Measurements from ENCODE around the gene PIEZO1. TPM values are rescaled to one million over a fixed set of nuclear protein-coding genes. Genes with fewer than 3 reads are reported as not detected.

PIEZO1 gene
- total and polyA plus RNA-seq, 2 donors (not counting 1 experiment from before 2014, with no cell fraction given): 108 to 331 TPM

GRCh38 chr16:88695753-88696152, 89.3 kb downstream of the PIEZO1 start:
- Mint-ChIP-seq H3K27me3 (no peaks in the 10 kb centered on the region), H3K27ac (no peak overlapping the region), H3K9me3 (ENCODE audit: insufficient read depth) (no peaks in the 10 kb centered on the region), H3K4me3 (no peak overlapping the region), H3K4me1 (peaks cover 47% of the 10 kb centered on the region)
- H3K4me1 ChIP-seq (ENCODE audit: control insufficient read depth in 2 of 2, insufficient read depth in 2 of 2, low read length in 2 of 2): peaks cover 38 to 71% of the 10 kb centered on the region in 2 donors
- H3K36me3 ChIP-seq (replicated peaks in 1 of 2; ENCODE audit: control extremely low read depth in 1 of 2, control insufficient read depth in 1 of 2, extremely low read depth in 1 of 2, insufficient read depth in 2 of 2, low read length in 1 of 2): peaks cover 0 to 47% of the 10 kb centered on the region in 2 experiments
- H3K9ac ChIP-seq (ENCODE audit: low read length): no peak overlapping the region
- POLR2A ChIA-PET: no interaction called here
- no peak for DNase-seq
- no peak overlapping the region for H2AFZ ChIP-seq (ENCODE audit: insufficient read depth, low read depth, low read length, poor library complexity, severe bottlenecking)
- CTCF ChIA-PET: no interaction called here
- no peak for ATAC-seq (ENCODE audit: low read depth)
- intact Hi-C loops (cut with micrococcal nuclease): no loop called here
- no peak overlapping the region for H3K4me2 ChIP-seq (replicated peaks; ENCODE audit: low read depth, low read length, poor library complexity, severe bottlenecking)
- H3K4me3 ChIP-seq (ENCODE audit: control extremely low read depth in 1 of 5, extremely low read depth in 1 of 5, insufficient read depth in 1 of 5, low read depth in 2 of 5, low read length in 4 of 5): no peak overlapping the region
- no peaks in the 10 kb centered on the region for H3K27me3 ChIP-seq (replicated peaks in 1 of 4; ENCODE audit: control extremely low read depth in 1 of 4, control insufficient read depth in 3 of 4, insufficient read depth in 4 of 4, low read length in 3 of 4)
- WGBS (ENCODE audit: insufficient coverage): over 99% methylated on average over 7 of the region's 7 CpGs
- H4K20me1 ChIP-seq (ENCODE audit: control insufficient read depth, insufficient read depth, low read length, poor library complexity, severe bottlenecking): peaks cover 23% of the 10 kb centered on the region
- TF ChIP-seq EZH2 (IDR thresholded peaks at IDR 0.05; ENCODE audit: borderline replicate concordance, insufficient read depth, low read depth, low read length, poor library complexity, severe bottlenecking) (no peak), CTCF (IDR thresholded peaks at IDR 0.05) (no peak)
- no peaks in the 10 kb centered on the region for H3K9me3 ChIP-seq (ENCODE audit: control extremely low read depth in 1 of 3, control insufficient read depth in 2 of 3, insufficient read depth in 1 of 3, low read length in 2 of 3)
- no peak overlapping the region for H3K27ac ChIP-seq (ENCODE audit: low read length in 2 of 2)
- peaks cover 37% of the 10 kb centered on the region for H3K79me2 ChIP-seq (ENCODE audit: control insufficient read depth, insufficient read depth, low read length)

GRCh38 chr16:88695218-88695617, 89.8 kb downstream of the PIEZO1 start:
- H3K9me3 Mint-ChIP-seq (ENCODE audit: insufficient read depth): no peaks in the 10 kb centered on the region
- ATAC-seq (ENCODE audit: low read depth) (no peak), DNase-seq (no peak)
- peaks cover 46% of the 10 kb centered on the region for H3K4me1 Mint-ChIP-seq
- no peaks in the 10 kb centered on the region for H3K27me3 ChIP-seq (replicated peaks in 1 of 4; ENCODE audit: control extremely low read depth in 1 of 4, control insufficient read depth in 3 of 4, insufficient read depth in 4 of 4, low read length in 3 of 4)
- TF ChIP-seq EZH2 (IDR thresholded peaks at IDR 0.05; ENCODE audit: borderline replicate concordance, insufficient read depth, low read depth, low read length, poor library complexity, severe bottlenecking): no peak
- TF ChIP-seq CTCF (IDR thresholded peaks at IDR 0.05): no peak
- H3K79me2 ChIP-seq (ENCODE audit: control insufficient read depth, insufficient read depth, low read length): peaks cover 32% of the 10 kb centered on the region
- no peak overlapping the region for H3K27ac ChIP-seq (ENCODE audit: low read length in 2 of 2)
- H3K4me1 ChIP-seq (ENCODE audit: control insufficient read depth in 2 of 2, insufficient read depth in 2 of 2, low read length in 2 of 2): peaks cover 33 to 66% of the 10 kb centered on the region in 2 donors
- intact Hi-C loops (cut with micrococcal nuclease): no loop called here
- H3K27me3 Mint-ChIP-seq: no peaks in the 10 kb centered on the region
- H3K36me3 ChIP-seq (replicated peaks in 1 of 2; ENCODE audit: control extremely low read depth in 1 of 2, control insufficient read depth in 1 of 2, extremely low read depth in 1 of 2, insufficient read depth in 2 of 2, low read length in 1 of 2): peaks cover 0 to 47% of the 10 kb centered on the region in 2 experiments
- H2AFZ ChIP-seq (ENCODE audit: insufficient read depth, low read depth, low read length, poor library complexity, severe bottlenecking): no peak overlapping the region
- POLR2A ChIA-PET: no interaction called here
- H3K9me3 ChIP-seq (ENCODE audit: control extremely low read depth in 1 of 3, control insufficient read depth in 2 of 3, insufficient read depth in 1 of 3, low read length in 2 of 3): no peaks in the 10 kb centered on the region
- no peak overlapping the region for H3K4me2 ChIP-seq (replicated peaks; ENCODE audit: low read depth, low read length, poor library complexity, severe bottlenecking)
- CTCF ChIA-PET: no interaction called here
- no peak overlapping the region for H3K4me3 Mint-ChIP-seq
- 93% methylated on average over 15 of the region's 15 CpGs for WGBS (ENCODE audit: insufficient coverage)
- no peak overlapping the region for H3K27ac Mint-ChIP-seq
- no peak overlapping the region for H3K4me3 ChIP-seq (ENCODE audit: control extremely low read depth in 1 of 5, extremely low read depth in 1 of 5, insufficient read depth in 1 of 5, low read depth in 2 of 5, low read length in 4 of 5)
- H4K20me1 ChIP-seq (ENCODE audit: control insufficient read depth, insufficient read depth, low read length, poor library complexity, severe bottlenecking): peaks cover 23% of the 10 kb centered on the region
- H3K9ac ChIP-seq (ENCODE audit: low read length): no peak overlapping the region

Measured in B cell (primary cell).